HepG2 (cell line): ENCODE data around the gene MTMR3. TPM values are rescaled to one million over a fixed set of nuclear protein-coding genes. Genes with fewer than 3 reads are reported as not detected.

Experiments
- ATAC-seq: fragments of 200-7000 bp; cut with Tn5 transposase; 3 replicates; pipeline ENCODE4 v1.9.1; 2020; ENCODE audit warnings: mild to moderate bottlenecking, moderate library complexity
- BruUV-seq: library from RNA; stranded (reverse); fragments of 400-500 nt; replicated peaks from 2 replicates; lab custom pipeline; 2021; lab: Mats Ljungman, UMichigan
- CTCF ChIA-PET: fragments of 300-600 bp; formaldehyde crosslinking; extraction: SDS; loops from one replicate; lab custom pipeline; 2021; ENCODE audit warnings: low total read pairs, inconsistent platforms, low intra/inter-chr PET ratio; lab: Yijun Ruan, JAX
- POLR2A ChIA-PET: fragments of 350-600 bp; sonication (Branson Sonifier 250); formaldehyde crosslinking; loops from one replicate; lab custom pipeline; 2020; ENCODE audit warnings: antibody characterized with exemption, inconsistent platforms; lab: Yijun Ruan, JAX
- DNase-seq: peaks from one replicate; pipeline ENCODE4 v3.0.0-alpha.2; 2015; ENCODE audit warnings: low spot score
- FAIRE-seq: peaks from 3 replicates; lab custom pipeline; 2011; peaks lifted over from hg19 to GRCh38; lab: Jason Lieb, UNC
- H2AFZ ChIP-seq: one replicate; pipeline ENCODE4 v1.6.1; 2011; ENCODE audit warnings: low read length, inconsistent platforms
- H3K27ac ChIP-seq: fragments of 300-600 bp; 3 replicates; pipeline ENCODE4 v1.8.0; 2011; ENCODE audit warnings: mixed run types, mild to moderate bottlenecking, mixed read lengths, low read length, inconsistent platforms; ENCODE audit not compliant: insufficient read depth; ENCODE audit errors: extremely low read length
- H3K27me3 ChIP-seq, 2 experiments: fragments of 200-600 bp in 1 of 2; 2 replicates in 1 of 2; 3 replicates in 1 of 2; pipeline versions ENCODE4 v1.6.0 to v1.8.0; 2011; ENCODE audit warnings: low read length in 2 of 2, mild to moderate bottlenecking in 2 of 2, moderate library complexity in 2 of 2, inconsistent platforms in 1 of 2; ENCODE audit not compliant: insufficient read depth in 2 of 2, control insufficient read depth in 1 of 2
- H3K36me3 ChIP-seq, 2 experiments: fragments of 200-600 bp in 1 of 2; replicated peaks in 1 of 2; 2 replicates in 1 of 2; 3 replicates in 1 of 2; pipeline versions ENCODE4 v1.5.1 to v1.8.0; 2011; ENCODE audit warnings: low read length in 2 of 2, inconsistent platforms in 1 of 2; ENCODE audit not compliant: insufficient read depth in 2 of 2, control insufficient read depth in 1 of 2
- H3K4me1 ChIP-seq: 2 replicates; pipeline ENCODE4 v1.5.1; 2012; ENCODE audit warnings: low read length, inconsistent platforms; ENCODE audit not compliant: insufficient read depth
- H3K4me2 ChIP-seq: 2 replicates; pipeline ENCODE4 v1.6.0; 2011; ENCODE audit warnings: low read depth, low read length, inconsistent platforms
- H3K4me3 ChIP-seq, 3 experiments: fragments of 200-600 bp in 1 of 3; sonication (generic), shearing (Covaris generic) in 1 of 3; replicated peaks in 1 of 3; 2 replicates each; pipeline ENCODE4 v1.5.1; 2011 to 2016; ENCODE audit warnings: low read length in 3 of 3, inconsistent platforms in 2 of 3, low read depth in 2 of 3, mild to moderate bottlenecking in 2 of 3, control low read depth in 1 of 3, mixed read lengths in 1 of 3; ENCODE audit not compliant: insufficient read depth in 1 of 3
- H3K79me2 ChIP-seq: one replicate; pipeline ENCODE4 v1.6.1; 2011; ENCODE audit warnings: low read length, inconsistent platforms; ENCODE audit not compliant: insufficient read depth
- H3K9ac ChIP-seq: 2 replicates; pipeline ENCODE4 v1.6.0; 2011; ENCODE audit warnings: mild to moderate bottlenecking, low read depth, low read length, inconsistent platforms; ENCODE audit not compliant: insufficient read depth
- H3K9me3 ChIP-seq: 2 replicates; pipeline ENCODE4 v1.5.1; 2012; ENCODE audit warnings: mild to moderate bottlenecking, low read length
- H4K20me1 ChIP-seq: 2 replicates; pipeline ENCODE4 v1.6.0; 2011; ENCODE audit warnings: inconsistent platforms, mild to moderate bottlenecking, low read length, moderate library complexity; ENCODE audit not compliant: insufficient read depth
- NR2F6 ChIP-seq, 2 experiments: IDR thresholded peaks; 2 replicates each; pipeline ENCODE4 v1.6.1; 2016; ENCODE audit warnings: antibody characterized with exemption in 1 of 2, mild to moderate bottlenecking in 1 of 2
- SAFB2 ChIP-seq: sonication (generic); formaldehyde crosslinking; IDR thresholded peaks from 2 replicates; pipeline ENCODE4 v1.5.1; 2020; ENCODE audit warnings: missing genetic modification reagents, low read depth, mild to moderate bottlenecking, borderline replicate concordance
- ZNF121 ChIP-seq: sonication (generic); formaldehyde crosslinking; IDR thresholded peaks from 2 replicates; pipeline ENCODE4 v1.5.0; 2020; ENCODE audit warnings: mild to moderate bottlenecking, missing genetic modification reagents
- ZNF260 ChIP-seq: sonication (generic); formaldehyde crosslinking; IDR thresholded peaks from 2 replicates; pipeline ENCODE4 v1.4.0; 2020; ENCODE audit warnings: missing genetic modification reagents, low read depth, mild to moderate bottlenecking, borderline replicate concordance
- ZNF30 ChIP-seq: sonication (generic); formaldehyde crosslinking; IDR thresholded peaks from 2 replicates; pipeline ENCODE4 v1.5.0; 2020; ENCODE audit warnings: mild to moderate bottlenecking, missing genetic modification reagents
- ZNF616 ChIP-seq: sonication (generic); formaldehyde crosslinking; IDR thresholded peaks from 2 replicates; pipeline ENCODE4 v1.5.0; 2020; ENCODE audit warnings: low read depth, mild to moderate bottlenecking, missing genetic modification reagents
- ZNF775 ChIP-seq: sonication (generic); formaldehyde crosslinking; IDR thresholded peaks from 2 replicates; pipeline ENCODE4 v1.4.0; 2020; ENCODE audit warnings: missing genetic modification reagents, mild to moderate bottlenecking, moderate library complexity, borderline replicate concordance
- WGBS: methylation state at CpG from one replicate; pipeline ENCODE4 v1.1.6; 2017; ENCODE audit warnings: low lambda C conversion rate; 5-methylcytosine and 5-hydroxymethylcytosine counted together
- in situ Hi-C: cut with HindIII; loops from 2 replicates; pipeline ENCODE4 v1.10.0; 2017; ENCODE audit warnings: low pct_unique_long_range_greater_than_20kb; ENCODE audit not compliant: extremely low pct_ligation_motif_present
- intact Hi-C: fragments of 100-400 bp; cut with micrococcal nuclease; formaldehyde crosslinking; loops from one replicate; pipeline ENCODE4 v1.10.0; 2022; ENCODE audit not compliant: unreplicated experiment
- polyA plus RNA-seq, 8 experiments: library from polyadenylated mRNA; depleted of rRNA in 3 of 8; stranded (reverse) in 7 of 8; unstranded in 1 of 8; fragments of >200 nt; fragmentation: Illumina TruSeq in 4 of 8; extraction: Trizol in 4 of 8; gene quantifications; 2 replicates each; pipeline versions ENCODE4 v1.2.1 to v1.2.3, GENCODE V29; 2011 to 2016; ENCODE audit warnings: low read depth in 4 of 8, missing spikeins in 1 of 8, mixed read lengths in 1 of 8; ENCODE audit not compliant: insufficient read depth in 1 of 8
- total RNA-seq, 5 experiments: library from RNA; depleted of rRNA; stranded (reverse); fragments of >200 nt; fragmentation: Illumina TruSeq; extraction: Trizol; gene quantifications; 2 replicates each; pipeline ENCODE4 v1.2.3, GENCODE V29; 2016; ENCODE audit warnings: low read depth in 1 of 5
- TF ChIP-seq, protein P1 (sequence below): sonication (generic); formaldehyde crosslinking; IDR thresholded peaks from 2 replicates; pipeline ENCODE4 v1.4.0; 2020; ENCODE audit warnings: mild to moderate bottlenecking, missing genetic modification reagents

MTMR3 gene
- total and polyA plus RNA-seq, 2 of the 13 experiments (the other 11 are each of a cell fraction or from before 2014, with no cell fraction given), result 12.6 to 24.8 TPM

DNA sequence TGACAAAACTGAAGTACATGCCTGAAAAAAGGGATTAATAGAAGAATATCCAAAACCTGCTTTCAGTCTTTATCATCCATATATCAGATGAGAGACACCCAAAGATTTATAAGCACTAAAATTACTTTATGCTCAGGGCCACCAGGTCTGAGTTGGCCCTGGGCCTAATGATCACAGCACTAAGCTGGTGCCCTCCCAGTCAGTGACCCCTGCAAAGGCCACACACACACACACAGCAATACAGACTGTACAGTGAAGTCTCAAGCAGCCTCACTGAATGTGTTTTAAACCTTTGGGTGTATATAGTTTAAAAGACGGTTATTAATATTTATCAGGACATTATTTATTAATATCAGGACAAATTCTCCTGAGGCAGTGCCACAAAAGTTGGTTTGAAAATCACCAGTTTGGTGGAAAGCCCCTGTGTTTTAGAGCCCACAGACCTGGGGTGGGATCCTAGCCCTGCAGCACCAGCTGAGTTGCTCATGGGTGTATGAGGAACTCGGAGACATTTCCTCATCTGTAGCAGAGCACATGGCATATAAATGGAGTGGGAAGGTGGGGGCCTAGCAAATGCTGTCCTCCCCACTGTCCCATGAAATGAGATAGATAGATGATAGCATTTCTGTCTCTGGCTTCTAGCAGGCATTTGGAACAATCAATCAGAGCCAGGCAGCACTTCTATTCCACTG lies 148.9 kb downstream of the MTMR3 start:
- Histone ChIP-seq H3K9me3 (no peaks in the 10 kb centered on the region), H3K9ac (no peak overlapping the region), H3K4me2 (no peak overlapping the region), H3K4me1 (no peaks in the 10 kb centered on the region), H3K27ac (no peak overlapping the region), H3K4me3 (no peak overlapping the region), H4K20me1 (no peaks in the 10 kb centered on the region), H3K27me3 (no peaks in the 10 kb centered on the region; a peak in 1 of 5 replicates), H3K36me3 (peaks cover 1 to 4% of the 10 kb centered on the region in 2 experiments; a peak in 2 of 5 replicates), H3K79me2 (no peaks in the 10 kb centered on the region), H2AFZ (no peak overlapping the region)
- ChIA-PET CTCF (no interaction called here), POLR2A (no interaction called here)
- BruUV-seq, result TSS peak; percentile 25
- intact Hi-C loops (no loop called here), in situ Hi-C loops (no loop called here)
- TF ChIP-seq SAFB2 (CRISPR knock-in tag), result no peak
- 83% methylated on average over 2 of the region's 2 CpGs for WGBS
- DNase-seq (no peak), ATAC-seq (no peak), FAIRE-seq (no peak)

- Histone ChIP-seq H3K79me2 (no peaks in the 10 kb centered on the region), H3K4me1 (no peaks in the 10 kb centered on the region), H4K20me1 (no peaks in the 10 kb centered on the region), H3K27ac (no peak overlapping the region), H3K4me2 (no peak overlapping the region), H3K4me3 (no peak overlapping the region), H3K9ac (no peak overlapping the region), H3K9me3 (no peaks in the 10 kb centered on the region), H2AFZ (no peak overlapping the region), H3K36me3 (0 out of 5 replicates have a peak, but pooled peaks cover 0 to 1% of the 10 kb centered on the region in 2 experiments), H3K27me3 (no peaks in the 10 kb centered on the region; a peak in 1 of 5 replicates)
- FAIRE-seq, result no peak
- no peak for ATAC-seq
- DNase-seq, result no peak
- CTCF ChIA-PET, result no interaction called here
- WGBS, result 79% methylated on average over 3 of the region's 4 CpGs
- in situ Hi-C loops (no loop called here), intact Hi-C loops (no loop called here)
- BruUV-seq, result no TSS peak
- POLR2A ChIA-PET, result no interaction called here
- TF ChIP-seq, protein P1, sequence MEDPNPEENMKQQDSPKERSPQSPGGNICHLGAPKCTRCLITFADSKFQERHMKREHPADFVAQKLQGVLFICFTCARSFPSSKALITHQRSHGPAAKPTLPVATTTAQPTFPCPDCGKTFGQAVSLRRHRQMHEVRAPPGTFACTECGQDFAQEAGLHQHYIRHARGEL (CRISPR knock-in tag), result no peak
- no peak for TF ChIP-seq ZNF775
- no peak for TF ChIP-seq ZNF260 (CRISPR knock-in tag)
- no peak for TF ChIP-seq ZNF616 (CRISPR knock-in tag)
- TF ChIP-seq NR2F6 (IDR thresholded peaks at IDR 0.05), result no peak
- TF ChIP-seq NR2F6 (CRISPR knock-in tag; IDR thresholded peaks at IDR 0.05), result no peak
- no peak for TF ChIP-seq ZNF121
- TF ChIP-seq ZNF30, result no peak
Measured at GRCh38 chr22:30033137-30033536, 150.2 kb downstream of the MTMR3 start.
